GM21515 (cell line): Measurements from ENCODE around the gene GALP.
"Not testable (repeated sequence)": the region's sequence is repeated elsewhere in the genome, so short reads cannot be mapped to it uniquely, and the experiment has no call there.

Source experiments
- ATAC-seq: cut with Tn5 transposase; IDR thresholded peaks from one replicate; pipeline ENCODE4 v1.9.1; 2021; ENCODE audit not compliant: unreplicated experiment

The GALP gene

DNA sequence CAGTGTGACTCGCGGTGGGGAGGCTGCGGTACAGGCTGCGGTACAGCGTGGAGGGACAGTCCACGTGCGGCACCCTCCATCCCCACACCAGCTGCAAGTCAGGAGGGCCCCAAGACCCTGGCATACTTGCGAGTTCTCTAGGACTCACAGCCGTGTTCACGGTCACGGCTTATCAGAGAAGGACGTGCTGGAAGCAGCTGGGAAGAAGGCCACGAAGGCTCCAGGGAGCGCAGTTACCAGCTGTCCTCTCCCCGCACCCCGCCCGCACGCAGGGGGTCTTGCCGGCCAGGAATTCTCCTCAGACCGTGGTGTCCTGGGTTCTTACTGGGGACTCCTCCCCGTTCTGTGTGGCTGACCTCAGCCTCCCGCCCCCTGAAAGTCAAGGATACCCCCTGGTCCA, 28.5 kb upstream of the GALP start:
- ATAC-seq: no peak

DNA sequence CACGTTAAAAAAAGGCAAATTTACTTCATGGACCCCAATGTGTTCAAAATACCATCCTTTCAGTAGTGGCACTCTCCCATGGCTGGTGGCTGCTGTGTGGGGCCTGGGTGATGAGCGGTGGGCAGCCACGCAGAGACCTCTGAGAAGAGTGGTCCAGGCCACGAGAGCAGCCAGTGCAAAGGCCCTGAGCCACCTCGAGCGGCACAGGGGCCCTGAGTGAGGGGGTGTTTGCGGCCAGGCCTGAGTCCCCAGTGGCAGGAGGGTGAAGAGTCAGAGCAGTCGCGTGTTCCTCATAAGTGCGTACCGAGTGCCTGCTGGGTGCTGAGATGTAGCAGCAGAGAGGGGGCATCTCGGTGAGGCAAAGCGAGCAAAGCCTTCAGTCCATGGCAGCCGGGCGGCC, 27.7 kb upstream of the GALP start:
- no peak for ATAC-seq

- not testable (repeated sequence) for ATAC-seq
Observed at GRCh38 chr19:56148955-56149655, 26.7 kb upstream of the GALP start.

- no peak for ATAC-seq
Observed at GRCh38 chr19:56149656-56150038, 26.2 kb upstream of the GALP start.

DNA sequence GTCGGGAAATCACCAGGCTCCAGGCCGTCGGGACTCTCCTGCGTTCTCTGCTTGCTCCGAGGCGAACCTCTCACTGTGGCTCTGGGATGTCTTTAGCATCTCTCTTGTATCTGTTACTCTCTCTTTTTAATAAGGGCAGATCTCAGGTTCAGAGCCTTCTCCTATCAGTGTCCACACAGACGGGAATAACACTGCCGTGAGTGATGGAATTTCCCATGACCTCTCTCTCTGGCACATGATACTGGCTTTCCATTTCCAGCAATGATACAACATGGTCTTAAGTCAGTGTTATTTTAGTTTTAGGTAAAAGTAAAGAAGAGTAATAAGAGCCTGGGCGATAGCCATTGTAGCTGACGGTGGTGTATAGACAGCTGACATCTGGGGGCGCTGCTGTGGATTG, 25.4 kb upstream of the GALP start:
- ATAC-seq: no peak

- ATAC-seq: no peak
Observed at GRCh38 chr19:56152644-56153043, 23.2 kb upstream of the GALP start.

- no peak for ATAC-seq
Observed at GRCh38 chr19:56153507-56153906, 22.3 kb upstream of the GALP start.

- ATAC-seq: no peak
Observed at GRCh38 chr19:56155124-56155687, 20.6 kb upstream of the GALP start.

DNA sequence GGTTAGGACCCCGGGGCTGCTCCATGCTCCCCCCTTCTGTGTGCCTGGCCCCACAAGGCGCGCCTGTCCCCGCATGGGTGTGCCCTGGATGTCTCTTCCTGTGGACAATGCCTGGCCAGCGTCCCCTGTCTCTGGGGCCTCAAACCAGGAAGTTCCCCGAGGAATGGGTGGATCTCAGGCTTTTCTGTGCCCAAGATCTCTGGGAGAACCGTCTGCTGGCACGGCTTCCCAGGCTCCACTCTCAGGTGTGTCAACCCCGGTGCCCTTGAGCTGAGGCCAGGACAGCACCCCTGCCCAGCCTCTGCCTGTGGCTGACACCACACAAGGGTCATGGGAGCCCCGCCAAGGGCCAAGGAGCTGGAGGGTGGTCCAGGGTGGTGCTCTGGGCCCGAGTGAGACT, 19.0 kb upstream of the GALP start:
- ATAC-seq: no peak

GRCh38 chr19:56158170-56158757, 17.5 kb upstream of the GALP start:
- no peak for ATAC-seq

DNA sequence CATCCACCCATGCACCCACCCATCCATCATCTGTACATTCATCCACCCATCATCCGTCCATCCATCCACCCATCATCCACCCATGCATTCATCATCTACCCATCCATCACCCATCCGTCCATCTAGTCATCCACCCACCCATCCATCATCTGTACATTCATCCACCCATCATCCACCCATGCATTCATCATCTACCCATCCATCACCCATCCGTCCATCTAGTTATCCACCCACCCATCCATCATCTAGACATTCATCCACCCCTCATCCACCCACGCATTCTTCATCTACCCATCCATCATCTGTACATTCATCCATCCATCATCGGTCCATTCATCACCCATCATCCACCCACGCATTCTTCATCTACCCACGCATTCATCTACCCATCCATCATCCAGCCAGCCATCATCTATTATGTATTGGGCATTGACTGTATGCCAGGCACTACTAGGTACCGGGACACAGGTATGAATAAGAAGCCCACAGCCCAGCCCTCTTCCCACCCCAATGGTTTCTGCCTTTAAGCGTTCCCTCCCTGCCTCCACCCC, 16.7 kb upstream of the GALP start:
- no peak for ATAC-seq

DNA sequence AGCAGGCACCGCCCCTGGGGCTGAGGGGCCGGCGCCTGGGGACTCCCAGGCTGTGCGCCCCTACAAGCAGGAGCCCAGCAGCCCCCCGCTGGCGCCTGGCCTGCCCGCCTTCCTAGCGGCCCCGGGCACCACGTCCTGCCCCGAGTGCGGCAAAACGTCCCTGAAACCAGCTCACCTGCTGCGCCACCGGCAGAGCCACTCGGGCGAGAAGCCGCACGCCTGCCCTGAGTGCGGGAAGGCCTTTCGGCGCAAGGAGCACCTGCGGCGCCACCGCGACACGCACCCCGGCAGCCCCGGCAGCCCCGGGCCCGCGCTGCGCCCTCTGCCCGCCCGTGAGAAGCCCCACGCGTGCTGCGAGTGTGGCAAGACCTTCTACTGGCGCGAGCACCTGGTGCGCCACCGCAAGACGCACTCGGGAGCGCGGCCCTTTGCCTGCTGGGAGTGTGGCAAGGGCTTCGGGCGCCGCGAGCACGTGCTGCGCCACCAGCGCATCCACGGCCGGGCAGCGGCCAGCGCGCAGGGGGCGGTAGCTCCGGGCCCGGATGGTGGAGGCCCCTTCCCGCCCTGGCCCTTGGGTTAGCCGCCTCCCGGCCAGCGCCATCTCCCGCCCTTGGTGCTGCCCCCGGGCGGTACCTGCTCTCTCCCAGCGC, 16.1 kb upstream of the GALP start:
- no peak for ATAC-seq

DNA sequence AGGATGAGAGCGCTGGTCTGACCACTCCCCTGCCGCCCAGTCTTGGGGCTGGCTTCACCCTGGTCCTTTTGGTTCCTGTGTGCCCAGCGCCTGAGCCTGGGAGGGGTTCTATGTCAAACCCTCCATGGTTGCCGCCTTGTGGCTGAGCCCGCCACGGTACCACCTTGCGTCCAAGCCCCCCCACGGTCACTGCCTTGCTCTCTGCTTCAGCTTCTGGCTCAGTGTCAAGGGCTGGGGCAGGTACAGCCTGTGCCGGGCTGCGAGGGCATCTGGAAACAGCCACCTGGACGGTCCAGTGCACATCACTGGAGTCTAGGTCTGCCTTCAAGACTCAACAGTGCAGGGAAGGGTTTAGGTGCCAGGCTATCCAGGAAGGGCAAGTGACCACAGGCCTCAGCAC, 14.3 kb upstream of the GALP start:
- no peak for ATAC-seq

GRCh38 chr19:56162258-56162657, 13.6 kb upstream of the GALP start:
- ATAC-seq: no peak

DNA sequence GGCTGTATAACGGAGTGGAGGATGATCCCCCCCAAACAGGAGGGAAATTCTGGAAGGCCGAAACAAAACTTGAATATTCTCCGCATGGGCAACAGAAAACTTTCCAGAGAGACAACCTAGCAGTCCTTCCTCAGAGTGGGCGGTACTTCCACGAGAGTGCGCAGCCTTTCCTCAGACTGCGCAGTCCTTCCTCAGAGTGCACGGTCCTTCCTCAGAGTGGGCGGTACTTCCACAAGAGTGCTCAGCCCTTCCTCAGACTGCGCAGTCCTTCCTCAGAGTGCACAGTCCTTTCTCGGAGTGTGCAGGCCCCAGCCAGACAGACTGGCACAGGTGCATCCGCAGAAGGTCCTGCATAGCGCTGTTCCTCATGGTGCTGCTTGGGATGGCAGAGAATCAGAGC, 12.7 kb upstream of the GALP start:
- ATAC-seq: no peak

DNA sequence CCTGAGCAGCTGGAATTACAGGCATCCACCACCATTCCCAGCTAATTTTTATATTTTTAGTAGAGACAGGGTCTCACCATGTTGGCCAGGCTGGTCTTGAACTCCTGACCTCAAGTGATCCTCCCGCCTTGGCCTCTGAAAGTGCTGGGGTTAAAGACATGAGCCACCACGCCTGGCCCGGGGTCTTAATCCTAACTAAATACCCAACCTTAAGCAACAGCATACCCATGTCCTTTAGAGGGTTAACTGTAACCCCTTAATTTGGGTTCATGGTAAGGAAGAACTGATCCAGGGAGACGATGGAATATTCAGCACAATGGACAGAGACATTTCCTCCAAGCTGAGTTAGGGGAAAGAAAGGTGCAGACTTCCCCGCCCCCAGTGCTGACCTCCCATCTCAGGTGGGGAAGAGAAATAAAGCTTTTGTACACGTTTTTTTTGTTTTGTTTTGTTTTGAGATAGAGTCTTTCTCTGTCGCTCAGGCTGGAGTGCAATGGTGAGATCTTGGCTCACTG, 8.7 kb upstream of the GALP start:
- ATAC-seq: no peak

DNA sequence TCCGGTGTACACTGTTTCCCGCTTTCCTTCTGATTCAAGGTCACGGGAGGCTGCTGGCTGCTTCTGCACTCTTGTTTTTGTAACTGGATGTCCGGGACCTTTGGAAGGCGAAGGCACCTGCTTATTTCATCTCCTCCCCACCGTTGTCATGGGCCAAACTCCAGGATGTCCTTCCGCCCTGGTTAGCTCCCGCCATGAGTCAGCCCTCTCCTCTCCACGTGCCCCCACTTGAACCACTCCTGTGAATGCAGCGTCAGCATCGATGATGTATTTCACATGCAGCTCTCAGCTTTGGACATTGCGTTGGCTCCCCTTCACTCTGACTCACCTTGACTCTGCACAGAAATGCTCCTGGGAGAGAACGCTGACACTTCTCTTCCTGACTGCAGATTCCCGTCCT, 5.5 kb upstream of the GALP start:
- no peak for ATAC-seq

GRCh38 chr19:56174086-56174485, 1.7 kb upstream of the GALP start:
- ATAC-seq: no peak

GRCh38 chr19:56174550-56174949, 1.3 kb upstream of the GALP start:
- ATAC-seq: no peak

DNA sequence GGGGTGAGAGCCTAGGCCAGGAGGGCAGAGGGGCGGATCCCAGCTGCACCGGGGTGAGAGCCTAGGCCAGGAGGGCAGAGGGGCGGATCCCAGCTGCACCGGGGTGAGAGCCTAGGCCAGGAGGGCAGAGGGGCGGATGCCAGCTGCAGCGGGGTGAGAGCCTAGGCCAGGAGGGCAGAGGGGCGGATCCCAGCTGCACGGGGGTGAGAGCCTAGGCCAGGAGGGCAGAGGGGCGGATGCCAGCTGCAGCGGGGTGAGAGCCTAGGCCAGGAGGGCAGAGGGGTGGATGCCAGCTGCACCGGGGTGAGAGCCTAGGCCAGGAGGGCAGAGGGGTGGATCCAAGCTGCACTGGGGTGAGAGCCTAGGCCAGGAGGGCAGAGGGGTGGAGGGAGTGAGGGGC, 502 bp downstream of the GALP start:
- ATAC-seq: not testable (repeated sequence)

DNA sequence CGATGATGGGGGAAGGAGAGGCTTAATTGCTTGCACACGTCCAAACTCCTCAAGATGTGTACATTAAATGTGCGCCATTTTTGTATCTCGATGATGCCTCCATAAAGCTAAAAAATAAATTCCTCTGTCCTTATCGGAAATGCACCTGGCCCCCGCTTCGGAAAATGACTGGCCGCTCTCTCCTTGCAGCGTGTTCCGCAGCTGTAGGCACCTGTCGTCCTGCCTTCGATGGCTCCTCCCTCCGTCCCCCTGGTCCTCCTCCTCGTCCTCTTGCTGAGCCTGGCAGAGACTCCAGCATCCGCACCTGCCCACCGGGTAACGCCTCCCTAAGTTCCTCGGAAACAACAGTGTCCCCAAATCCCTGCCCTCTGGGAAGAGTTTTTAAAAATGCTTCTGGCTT, 1.1 kb downstream of the GALP start:
- no peak for ATAC-seq
